NCI-H1105 treated with DMSO at 0.1 percent for 48 hours (cell line): ENCODE measurements around the gene HJURP.
A peak's percentile ranks its signal among the peaks of the same experiment; 100 is the strongest.

ENCODE experiments used
- DNase-seq: peaks from one replicate; lab custom pipeline; 2025; lab: John Stamatoyannopoulos, UW

Gene HJURP

GRCh38 chr2:233831011-233831721, 23.2 kb downstream of the HJURP start:
- peak; percentile 71 for DNase-seq

GRCh38 chr2:233830111-233830802, 24.1 kb downstream of the HJURP start:
- DNase-seq, result no peak

GRCh38 chr2:233829193-233830110, 24.9 kb downstream of the HJURP start:
- no peak for DNase-seq

- DNase-seq, result no peak
Observed at GRCh38 chr2:233828546-233829192, 25.7 kb downstream of the HJURP start.

- DNase-seq, result no peak
Observed at GRCh38 chr2:233824373-233824772, 30.0 kb downstream of the HJURP start.

GRCh38 chr2:233823731-233824121, 30.6 kb downstream of the HJURP start:
- DNase-seq, result no peak

GRCh38 chr2:233822781-233823730, 31.3 kb downstream of the HJURP start:
- DNase-seq, result no peak

- no peak for DNase-seq
Observed at GRCh38 chr2:233822101-233822771, 32.1 kb downstream of the HJURP start.

GRCh38 chr2:233821709-233822100, 32.6 kb downstream of the HJURP start:
- no peak for DNase-seq

- no peak for DNase-seq
Observed at GRCh38 chr2:233821196-233821595, 33.1 kb downstream of the HJURP start.

GRCh38 chr2:233820774-233821105, 33.6 kb downstream of the HJURP start:
- DNase-seq, result no peak

GRCh38 chr2:233819884-233820773, 34.2 kb downstream of the HJURP start:
- DNase-seq, result no peak

GRCh38 chr2:233818639-233819621, 35.4 kb downstream of the HJURP start:
- no peak for DNase-seq

- DNase-seq, result no peak
Observed at GRCh38 chr2:233817995-233818638, 36.2 kb downstream of the HJURP start.

- no peak for DNase-seq
Observed at GRCh38 chr2:233817361-233817911, 36.9 kb downstream of the HJURP start.

GRCh38 chr2:233816771-233817170, 37.6 kb downstream of the HJURP start:
- DNase-seq, result no peak

GRCh38 chr2:233816334-233816733, 38.0 kb downstream of the HJURP start:
- peak; percentile 33 for DNase-seq
